NCI-H2107 treated with DMSO at 0.1 percent for 48 hours (cell line): Measurements from ENCODE around the gene PPFIA3.
A peak's percentile ranks its signal among the peaks of the same experiment; 100 is the strongest.
"Not testable (repeated sequence)": the region's sequence is repeated elsewhere in the genome, so short reads cannot be mapped to it uniquely, and the experiment has no call there.

ENCODE experiments used
- DNase-seq: peaks from one replicate; lab custom pipeline; 2025; ENCODE audit not compliant: unreplicated experiment; lab: John Stamatoyannopoulos, UW

PPFIA3 gene

DNA sequence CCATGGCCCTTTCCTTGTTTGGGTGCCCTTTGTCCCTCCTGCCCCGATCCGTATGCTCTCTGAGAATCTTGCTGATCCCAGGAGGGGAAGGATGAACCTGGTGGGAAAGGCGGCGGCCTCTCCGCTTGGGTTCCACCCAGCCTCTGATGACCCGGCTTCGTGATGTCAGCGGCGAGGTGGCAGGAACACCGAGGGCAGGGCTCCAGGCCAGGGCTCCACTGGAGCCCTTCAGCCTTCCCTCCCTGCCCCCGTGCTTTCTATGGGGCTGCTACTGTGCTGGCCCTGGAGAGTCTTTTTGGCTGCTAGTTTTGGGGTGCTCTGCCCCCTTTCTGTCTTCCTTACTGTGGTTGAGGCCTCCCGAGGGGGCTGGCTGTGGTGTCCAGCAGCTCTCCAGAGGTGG, 17.0 kb upstream of the PPFIA3 start:
- DNase-seq = no peak

DNA sequence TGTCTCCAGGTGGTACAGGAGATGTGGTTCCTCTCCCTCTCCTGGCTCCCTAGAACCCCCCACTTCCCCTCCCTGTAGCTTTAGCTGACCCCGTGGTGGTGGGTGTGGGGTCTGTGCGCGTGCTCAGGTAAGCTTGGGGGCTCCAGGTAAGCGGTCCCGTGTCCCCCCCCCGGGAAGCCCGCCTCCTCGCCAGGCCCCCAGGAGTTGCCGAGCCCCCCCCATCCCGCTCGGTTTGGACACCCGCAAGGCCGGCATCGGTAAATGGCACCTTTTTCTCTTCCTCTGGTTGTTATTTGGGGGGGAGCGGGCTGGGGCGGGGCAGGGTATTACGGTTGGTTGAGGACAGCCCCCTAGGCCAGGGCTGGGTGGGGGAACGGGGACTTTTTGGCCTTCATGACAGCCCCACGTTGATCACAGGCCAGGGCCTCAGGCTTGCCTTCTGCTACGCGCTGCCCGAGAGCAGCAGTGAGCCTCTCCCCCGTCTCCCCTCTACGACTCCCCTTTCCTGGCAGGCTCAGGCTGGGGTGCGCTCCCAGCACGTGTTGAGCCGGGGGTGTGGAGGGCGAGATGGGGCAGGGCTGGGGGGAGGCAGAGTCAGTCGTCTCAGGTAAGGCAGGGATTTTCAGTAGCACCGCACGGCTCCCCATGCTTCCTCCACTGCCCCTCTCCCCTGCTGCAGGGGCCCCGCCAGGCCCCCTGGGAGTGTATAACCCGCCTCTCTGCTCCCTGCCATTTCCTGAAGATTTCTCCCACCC, 15.8 kb upstream of the PPFIA3 start:
- DNase-seq = no peak

DNA sequence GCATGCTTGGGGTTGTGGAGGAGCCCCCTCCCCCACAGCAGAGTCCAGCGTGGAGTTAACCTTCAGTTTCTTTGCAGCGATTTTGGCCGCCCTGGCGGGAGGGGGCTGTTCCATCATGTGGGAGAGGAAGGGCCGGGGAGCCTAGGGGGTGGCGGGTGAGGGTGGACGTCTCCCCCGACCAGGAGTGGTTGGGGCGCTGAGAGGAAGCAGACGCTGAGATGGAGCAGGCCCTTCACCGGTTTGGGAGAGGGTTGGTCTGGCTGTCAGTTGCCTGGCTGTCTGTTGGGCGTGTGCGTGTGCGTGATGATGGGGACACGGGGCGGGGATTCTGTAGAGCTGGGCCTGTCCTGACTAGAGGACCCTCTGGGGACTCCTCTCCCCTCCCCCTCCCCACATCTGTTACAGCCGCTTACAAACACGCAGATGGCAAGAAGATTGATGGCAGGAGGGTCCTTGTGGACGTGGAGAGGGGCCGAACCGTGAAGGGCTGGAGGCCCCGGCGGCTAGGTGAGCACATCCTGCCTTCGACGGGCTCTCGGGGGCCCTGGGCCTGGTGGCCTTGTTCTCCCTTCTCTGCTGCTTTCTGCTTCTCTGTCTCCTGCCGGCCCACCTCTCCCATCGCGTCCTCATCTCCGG, 15.0 kb upstream of the PPFIA3 start:
- DNase-seq = no peak

DNA sequence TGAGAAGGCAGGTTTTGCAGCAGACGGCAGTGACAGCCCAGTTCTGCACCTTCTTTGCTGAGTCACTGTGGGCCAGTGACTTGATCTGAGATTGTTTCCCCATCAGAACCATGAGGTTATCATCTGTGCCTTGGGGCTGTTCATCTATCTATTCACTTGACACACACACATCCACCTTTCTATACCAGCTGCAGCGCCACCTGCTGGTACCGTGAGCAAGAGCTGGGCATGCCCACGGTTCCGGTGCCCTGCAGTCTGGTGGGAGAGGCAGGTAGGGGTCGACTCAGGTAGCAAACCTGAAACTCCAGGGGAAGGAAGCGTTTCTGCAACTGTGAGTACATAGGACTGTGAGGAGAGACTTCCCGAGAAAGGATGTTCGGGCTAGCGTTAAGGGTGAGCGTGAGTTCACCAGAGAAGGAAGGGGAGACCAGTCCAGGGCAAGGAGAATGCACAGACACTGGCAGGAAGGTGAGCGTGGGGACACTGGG, 12.7 kb upstream of the PPFIA3 start:
- peak; percentile 2 for DNase-seq

DNA sequence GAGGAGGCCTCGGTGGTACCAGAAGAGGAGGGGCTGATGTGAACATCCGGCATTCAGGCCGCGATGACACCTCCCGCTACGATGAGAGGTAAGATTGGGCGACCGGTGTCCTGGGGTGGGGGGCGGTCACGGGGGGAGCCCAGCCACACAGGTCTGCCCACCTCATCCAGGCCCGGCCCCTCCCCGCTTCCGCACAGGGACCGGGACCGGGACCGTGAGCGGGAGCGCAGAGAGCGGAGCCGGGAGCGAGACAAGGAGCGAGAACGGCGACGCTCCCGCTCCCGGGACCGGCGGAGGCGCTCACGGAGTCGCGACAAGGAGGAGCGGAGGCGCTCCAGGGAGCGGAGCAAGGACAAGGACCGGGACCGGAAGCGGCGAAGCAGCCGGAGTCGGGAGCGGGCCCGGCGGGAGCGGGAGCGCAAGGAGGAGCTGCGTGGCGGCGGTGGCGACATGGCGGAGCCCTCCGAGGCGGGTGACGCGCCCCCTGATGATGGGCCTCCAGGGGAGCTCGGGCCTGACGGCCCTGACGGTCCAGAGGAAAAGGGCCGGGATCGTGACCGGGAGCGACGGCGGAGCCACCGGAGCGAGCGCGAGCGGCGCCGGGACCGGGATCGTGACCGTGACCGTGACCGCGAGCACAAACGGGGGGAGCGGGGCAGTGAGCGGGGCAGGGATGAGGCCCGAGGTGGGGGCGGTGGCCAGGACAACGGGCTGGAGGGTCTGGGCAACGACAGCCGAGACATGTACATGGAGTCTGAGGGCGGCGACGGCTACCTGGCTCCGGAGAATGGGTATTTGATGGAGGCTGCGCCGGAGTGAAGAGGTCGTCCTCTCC, 11.5 kb upstream of the PPFIA3 start:
- DNase-seq = no peak

DNA sequence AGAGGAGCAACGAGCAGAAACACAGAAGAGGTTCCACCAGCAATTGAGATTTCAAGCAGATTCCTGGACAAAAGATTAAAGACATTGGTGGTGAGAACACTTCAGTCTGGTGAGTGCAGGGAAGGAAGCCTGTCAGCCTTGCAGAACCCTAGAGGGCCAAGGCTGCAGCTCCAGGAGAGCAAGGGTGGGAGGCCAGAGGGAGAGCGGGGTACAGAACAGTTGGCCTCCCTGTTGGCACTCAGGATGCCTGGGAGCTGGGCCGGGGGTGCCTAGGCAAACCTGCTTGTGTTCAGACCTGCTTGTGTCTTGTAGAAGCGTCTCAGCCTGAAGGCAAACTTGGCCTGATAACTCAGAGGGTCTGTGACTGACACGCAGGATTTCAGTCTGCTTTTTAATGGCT, 10.3 kb upstream of the PPFIA3 start:
- DNase-seq = no peak

DNA sequence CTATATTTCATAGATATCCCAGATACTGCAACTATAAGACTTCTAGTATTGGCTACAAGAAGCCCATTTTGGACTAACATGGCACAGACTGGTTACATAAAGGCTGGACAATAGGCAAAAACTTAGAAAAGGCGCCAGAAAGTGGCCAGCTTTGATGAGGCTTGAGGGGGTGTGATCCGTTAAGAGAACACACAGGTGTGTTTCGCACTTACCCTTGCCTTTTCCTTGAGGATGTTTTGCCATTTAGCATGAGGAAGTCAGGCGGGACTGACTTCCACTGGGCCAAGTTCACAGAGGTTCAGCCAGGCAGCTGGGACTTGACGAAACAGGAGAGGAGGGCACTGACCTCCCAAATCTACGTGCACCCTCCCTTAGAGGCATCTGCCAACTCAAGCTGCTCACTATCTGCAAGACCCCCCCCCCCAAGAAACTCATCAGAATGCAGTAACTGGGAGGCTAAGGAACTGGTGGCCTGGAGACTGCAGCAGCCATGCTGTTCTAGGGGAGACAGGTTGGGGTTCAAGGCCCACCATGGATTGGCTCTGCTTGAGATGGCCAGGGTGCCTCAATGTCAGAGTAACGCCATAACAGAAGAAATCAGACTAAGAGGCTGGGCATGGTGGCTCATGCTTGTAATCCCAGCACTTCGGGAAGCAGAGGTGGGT, 9.6 kb upstream of the PPFIA3 start:
- no peak for DNase-seq

DNA sequence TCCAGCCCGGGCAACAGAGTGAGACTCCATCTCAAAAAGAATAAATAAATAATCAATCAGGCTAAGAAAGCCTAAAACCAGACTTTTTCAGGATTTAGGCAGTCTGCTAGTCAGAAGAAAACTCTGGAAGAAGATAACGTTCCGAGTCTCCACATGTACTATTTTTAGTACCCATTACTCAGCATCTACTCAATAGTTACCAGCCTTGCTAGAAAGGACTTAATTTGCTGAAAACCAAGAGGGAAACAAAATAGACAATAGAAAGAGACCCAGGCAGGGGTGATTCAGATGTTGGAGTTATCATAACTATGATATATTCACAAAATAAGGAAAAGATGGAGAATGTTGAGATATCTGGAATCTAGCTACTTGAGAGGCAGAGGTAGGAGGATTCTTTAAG, 8.8 kb upstream of the PPFIA3 start:
- DNase-seq = no peak

DNA sequence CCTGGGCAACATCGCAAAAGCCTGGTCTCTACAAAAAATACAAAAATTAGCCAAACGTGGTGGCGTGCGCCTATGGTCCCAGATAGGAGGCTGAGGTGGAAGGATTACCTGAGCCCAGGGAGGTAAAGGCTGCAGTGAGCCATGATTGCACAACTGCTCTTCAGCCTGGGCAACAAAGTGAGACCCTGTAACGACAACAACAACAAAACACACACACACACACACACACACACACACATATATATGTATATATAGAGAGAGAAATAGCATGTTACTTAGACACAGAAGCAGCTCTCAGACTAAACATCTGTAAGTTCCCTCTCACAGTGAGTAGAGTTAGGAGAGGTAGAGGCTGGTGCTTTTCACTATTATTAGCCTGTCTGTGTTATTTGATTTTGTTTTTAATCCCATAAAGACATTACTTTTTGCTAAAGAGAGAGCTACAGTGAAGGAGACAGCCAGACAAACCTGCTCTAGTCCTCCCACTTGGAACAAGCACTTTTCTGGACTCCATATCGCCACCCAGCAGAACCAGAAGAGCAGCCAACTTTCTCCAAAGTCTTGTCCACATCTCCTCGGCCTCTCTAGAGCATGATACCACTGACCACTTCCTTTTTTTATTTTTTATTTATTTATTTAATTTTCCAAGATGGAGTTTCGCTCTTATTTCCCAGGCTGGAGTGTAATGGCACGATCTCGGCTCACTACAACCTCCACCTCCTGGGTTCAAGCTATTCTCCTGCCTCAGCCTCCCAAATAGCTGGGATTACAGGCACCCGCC, 7.9 kb upstream of the PPFIA3 start:
- DNase-seq = no peak

DNA sequence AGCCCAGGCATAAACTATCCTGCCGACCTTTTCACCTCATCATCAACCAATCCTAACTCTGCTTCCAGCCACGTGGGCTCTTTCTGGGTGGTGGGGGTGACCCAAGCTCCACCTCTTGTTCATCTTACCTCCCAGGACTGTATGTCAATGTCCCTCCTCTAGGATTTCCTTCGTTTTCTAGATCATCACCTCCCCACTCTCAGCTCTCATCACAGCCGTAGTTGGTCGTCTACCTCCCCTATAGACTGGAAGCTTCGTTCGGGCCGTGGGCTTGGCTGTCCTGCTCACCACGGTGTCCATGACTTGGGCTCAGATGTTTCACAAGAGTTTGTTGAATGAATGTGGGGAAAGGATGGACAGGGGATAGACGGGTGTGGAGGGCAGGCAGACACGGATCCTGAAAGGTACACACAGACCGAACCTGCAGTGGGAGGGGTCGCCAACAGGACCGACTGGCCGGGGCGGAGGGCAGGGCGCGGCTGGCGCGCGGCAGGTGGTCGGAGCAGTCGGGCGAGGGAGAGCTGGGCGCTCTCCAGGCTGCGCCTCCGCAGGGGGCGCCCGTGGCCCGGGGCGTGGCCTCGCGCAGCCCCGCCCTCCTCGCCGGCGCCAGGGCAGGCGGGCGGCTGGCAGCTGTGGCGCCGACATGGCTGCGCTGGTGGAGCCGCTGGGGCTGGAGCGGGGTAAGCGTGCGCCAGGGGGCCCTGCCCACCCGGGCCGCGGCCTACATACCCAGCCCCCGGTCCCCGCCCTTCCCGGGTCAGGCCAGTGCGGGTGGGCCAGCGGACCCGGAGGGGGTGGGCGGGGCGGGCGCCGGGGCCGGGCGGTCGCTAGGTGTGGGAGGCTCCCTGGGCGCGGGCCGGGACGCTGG, 5.3 kb upstream of the PPFIA3 start, which contains the start of gene LIN7B:
Gene LIN7B (plus strand): TSS at position 609 of the 868 bp plus-strand sequence. CDS start 35 bp downstream, at position 644.
- DNase-seq = no peak

DNA sequence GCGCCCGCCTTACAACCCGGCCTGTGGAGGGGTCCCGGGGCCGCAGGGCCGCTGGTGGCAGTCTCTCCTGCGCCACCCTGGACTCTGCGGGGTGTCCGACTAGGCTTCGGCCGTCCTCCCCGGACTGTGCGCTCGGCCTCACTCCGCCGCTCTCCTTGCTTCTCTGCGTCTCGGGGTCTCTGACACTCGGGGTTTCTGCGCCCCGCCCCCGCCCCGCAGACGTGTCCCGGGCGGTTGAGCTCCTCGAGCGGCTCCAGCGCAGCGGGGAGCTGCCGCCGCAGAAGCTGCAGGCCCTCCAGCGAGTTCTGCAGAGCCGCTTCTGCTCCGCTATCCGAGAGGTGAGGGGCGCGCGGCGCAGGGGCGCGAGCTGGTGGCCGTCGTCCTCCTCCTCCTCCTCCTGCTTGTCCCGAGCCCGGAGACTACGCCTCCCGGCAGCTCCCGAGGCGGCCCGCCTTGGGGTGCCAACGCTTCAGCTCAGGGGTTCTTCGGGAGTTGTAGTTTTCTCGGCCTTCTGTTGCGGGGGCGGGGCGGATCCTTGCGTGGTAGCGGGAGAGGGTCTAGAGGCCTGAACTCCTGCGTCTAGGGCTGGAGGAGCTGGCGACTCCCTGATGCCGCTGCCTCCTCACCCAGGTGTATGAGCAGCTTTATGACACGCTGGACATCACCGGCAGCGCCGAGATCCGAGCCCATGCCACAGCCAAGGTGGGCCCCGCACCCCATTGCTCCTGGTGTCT, 4.5 kb upstream of the PPFIA3 start:
- DNase-seq = no peak

DNA sequence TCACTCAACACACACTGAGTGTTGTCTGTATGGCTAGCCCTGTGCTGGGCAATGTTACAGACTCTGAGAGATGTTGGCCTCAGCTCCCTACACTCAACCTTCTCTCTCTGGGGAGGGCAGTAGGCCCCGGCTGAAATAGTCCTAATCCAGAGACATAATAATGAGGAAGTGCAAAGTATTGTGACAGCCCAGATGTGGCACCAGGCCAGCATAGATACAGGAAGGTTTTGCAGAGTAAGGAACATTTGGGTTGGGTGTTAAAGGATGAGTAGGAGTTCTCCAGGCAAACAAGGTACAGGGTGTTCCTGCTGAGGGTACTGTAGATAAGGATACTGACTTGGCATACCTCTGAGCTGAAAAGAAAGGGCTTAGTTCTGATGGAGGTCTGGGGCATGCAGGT, 2.8 kb upstream of the PPFIA3 start:
- DNase-seq = no peak

DNA sequence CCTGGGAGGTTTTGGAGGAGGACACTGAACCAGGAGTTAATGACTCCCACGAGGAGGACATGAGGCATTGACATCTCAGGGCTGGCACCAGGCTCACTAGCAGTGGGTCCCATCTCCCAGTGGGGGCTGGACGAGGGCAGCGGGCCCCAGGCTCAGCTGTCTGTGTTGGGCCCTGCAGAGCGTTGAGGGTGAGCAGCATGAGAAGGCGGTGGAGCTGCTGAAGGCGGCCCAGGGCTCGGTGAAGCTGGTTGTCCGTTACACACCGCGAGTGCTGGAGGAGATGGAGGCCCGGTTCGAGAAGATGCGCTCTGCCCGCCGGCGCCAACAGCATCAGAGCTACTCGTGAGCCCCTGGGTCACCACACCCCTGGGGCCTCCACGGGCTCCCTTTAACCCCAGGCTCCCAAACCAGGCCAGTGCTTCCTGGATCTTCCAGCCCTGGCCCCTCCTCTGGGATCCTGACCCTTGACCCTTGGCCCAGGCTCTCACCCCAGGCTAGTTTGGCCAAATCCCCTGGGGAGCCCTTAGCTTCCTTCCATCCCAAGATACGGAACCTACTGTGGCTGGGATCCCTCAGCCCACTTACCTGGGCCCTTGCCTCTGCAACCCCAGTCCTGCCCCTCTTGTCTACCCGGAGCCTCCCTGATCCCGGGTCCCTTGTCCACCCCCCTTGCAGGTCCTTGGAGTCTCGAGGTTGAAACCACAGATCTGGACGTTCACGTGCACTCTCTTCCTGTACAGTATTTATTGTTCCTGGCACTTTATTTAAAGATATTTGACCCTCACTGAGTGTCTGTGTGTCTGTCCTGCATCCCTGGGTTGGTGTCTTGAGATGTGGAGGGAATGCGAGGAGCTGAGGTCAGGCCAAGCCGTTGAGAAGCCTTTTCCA, 1.4 kb upstream of the PPFIA3 start:
- DNase-seq = no peak

DNA sequence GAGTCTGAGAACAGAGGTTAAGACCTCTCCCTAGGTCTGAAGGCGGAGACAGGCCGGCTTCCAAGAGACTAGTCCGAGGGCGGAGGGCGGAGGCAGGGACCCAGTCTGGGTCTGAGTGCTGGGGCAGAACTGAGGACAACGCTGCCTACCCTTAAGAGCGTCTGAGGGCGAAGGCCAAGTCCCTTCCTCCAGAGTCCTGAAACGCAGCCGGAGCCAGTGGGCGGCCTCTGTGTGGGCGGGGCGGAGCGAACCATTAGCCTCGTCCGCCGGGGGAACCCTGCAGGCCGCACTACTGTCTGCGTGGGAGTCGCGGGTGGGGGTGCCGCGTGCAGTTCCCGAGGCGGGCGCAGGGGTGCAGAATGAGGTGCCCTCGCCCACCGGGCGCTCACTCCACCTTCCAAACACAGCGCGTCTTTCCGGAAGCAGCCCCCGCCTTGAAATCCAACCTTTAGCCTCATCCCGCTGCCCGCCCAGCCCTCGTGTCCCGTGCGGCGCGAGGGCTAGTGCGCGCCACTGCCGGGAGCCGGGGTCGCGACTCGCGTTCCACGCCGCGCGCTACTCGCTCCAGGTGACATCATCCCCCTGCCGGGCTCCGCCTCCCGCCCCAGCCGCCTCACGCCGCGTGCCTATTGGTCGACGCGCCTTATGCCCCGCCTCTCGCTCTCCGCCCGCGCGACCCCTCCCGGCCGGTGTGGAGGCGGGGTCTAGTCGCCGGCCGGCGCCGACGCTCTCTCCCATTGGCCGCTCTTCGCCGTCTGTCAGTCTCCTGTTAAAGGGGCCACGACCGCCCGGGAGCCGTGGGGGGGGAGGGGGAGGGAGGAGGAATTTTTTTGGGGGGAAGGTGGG, 556 bp upstream of the PPFIA3 start, which contains the start of gene C19orf73:
Gene C19orf73 (minus strand): TSS at position 579 of the 846 bp plus-strand sequence. CDS start 121 bp downstream, at position 458.
- DNase-seq = peak; percentile 63

DNA sequence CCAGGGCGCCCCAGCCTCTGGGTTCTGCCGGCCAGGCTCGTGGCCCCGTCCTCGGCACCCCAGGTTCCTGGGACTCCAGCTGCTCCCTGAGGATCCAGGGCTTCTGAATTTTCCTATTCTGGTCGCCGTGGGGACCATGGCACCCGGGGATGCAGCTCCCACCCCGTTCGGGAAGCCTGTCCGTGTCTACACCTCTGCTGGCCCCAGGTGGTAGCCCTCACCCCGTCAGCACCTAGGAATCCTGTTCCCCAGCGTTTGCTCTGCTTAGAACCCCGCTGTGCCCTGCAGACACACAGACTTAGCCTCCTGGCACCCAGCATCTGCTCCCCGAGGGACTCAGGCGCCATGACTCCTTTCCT, 960 bp downstream of the PPFIA3 start:
- no peak for DNase-seq

DNA sequence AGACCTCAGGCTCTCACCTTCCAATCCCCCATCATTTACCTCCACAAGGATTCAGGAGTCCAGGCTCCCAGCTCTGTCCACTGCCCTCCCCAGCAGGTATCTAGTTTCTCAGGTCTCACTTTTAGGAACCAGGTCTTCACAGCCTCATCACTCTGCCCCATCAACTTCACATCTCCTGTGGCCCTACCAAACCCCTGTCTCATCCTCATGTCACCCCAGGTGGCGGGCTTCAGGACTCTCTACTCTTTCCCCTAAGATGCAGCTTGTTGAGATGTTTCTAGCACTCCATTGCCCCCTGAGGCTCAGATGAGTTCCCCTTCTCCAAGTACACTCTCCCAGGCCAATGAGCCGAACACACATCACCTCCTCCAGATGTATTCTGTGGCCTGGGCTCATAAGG, 1.5 kb downstream of the PPFIA3 start:
- no peak for DNase-seq

DNA sequence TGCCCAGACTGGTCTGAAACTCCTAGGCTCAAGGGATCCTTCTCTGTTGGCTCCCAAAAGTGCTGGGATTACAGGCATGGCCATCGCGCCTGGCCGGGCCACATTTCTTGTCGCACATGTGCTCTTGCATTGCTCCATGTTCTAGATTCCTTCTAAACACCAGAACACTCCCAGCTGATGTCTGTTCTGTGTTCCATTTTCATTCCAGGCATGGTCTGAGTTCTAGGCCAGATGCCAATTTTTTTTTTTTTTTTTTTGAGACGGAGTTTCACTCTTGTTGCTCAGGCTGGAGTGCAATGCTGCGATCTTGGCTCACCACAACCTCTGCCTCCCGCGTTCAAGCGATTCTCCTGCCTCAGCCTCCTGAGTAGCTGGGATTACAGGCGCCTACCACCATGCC, 2.5 kb downstream of the PPFIA3 start:
- DNase-seq = not testable (repeated sequence)
